ENCODE data around the gene FLNB.
"Not testable (repeated sequence)": the region's sequence is repeated elsewhere in the genome, so short reads cannot be mapped to it uniquely, and the experiment has no call there.

The FLNB gene

GRCh38 chr3:58055314-58055713 is 47.1 kb downstream of the FLNB start:
- DNase-seq = no peak

GRCh38 chr3:58055891-58056290 is 47.7 kb downstream of the FLNB start:
- DNase-seq = not testable (repeated sequence)

GRCh38 chr3:58058361-58059263 is 50.4 kb downstream of the FLNB start:
- no peak for DNase-seq

- DNase-seq = peak; percentile 44 to 52
Measured at GRCh38 chr3:58059349-58060321, 51.4 kb downstream of the FLNB start.

GRCh38 chr3:58062472-58062871 is 54.2 kb downstream of the FLNB start:
- DNase-seq = no peak

GRCh38 chr3:58063022-58063815 is 55.0 kb downstream of the FLNB start:
- DNase-seq = no peak

GRCh38 chr3:58064923-58065638 is 56.9 kb downstream of the FLNB start:
- no peak for DNase-seq

- DNase-seq = peak; percentile 80 to 86
Measured at GRCh38 chr3:58065700-58066167, 57.5 kb downstream of the FLNB start.

- DNase-seq = no peak
Measured at GRCh38 chr3:58066842-58067241, 58.6 kb downstream of the FLNB start.

- peak; percentile 68 to 72 for DNase-seq
Measured at GRCh38 chr3:58068122-58068809, 60.0 kb downstream of the FLNB start.

GRCh38 chr3:58071480-58071971 is 63.3 kb downstream of the FLNB start:
- DNase-seq = no peak

GRCh38 chr3:58072052-58072762 is 64.0 kb downstream of the FLNB start:
- DNase-seq = no peak

GRCh38 chr3:58072763-58073130 is 64.5 kb downstream of the FLNB start:
- no peak for DNase-seq

GRCh38 chr3:58073301-58074108 is 65.3 kb downstream of the FLNB start:
- DNase-seq = no peak

GRCh38 chr3:58074116-58074715 is 66.0 kb downstream of the FLNB start:
- DNase-seq = no peak

- no peak for DNase-seq
Measured at GRCh38 chr3:58074997-58075396, 66.8 kb downstream of the FLNB start.

GRCh38 chr3:58077596-58078285 is 69.5 kb downstream of the FLNB start:
- DNase-seq = no peak

- no peak for DNase-seq
Measured at GRCh38 chr3:58078610-58079009, 70.4 kb downstream of the FLNB start.

All from SHP77 (cell line).